ENCODE results near the gene CD247. TPM values are rescaled to one million over a fixed set of nuclear protein-coding genes. Genes with fewer than 3 reads are reported as not detected.

Gene CD247
- polyA plus RNA-seq, 5 donors, result 1.2 to 3.3 (median 1.7) TPM

GRCh38 chr1:167512046-167512654 lies 6.2 kb downstream of the CD247 start:
- DNase-seq, result no peak

GRCh38 chr1:167511374-167511986 lies 6.8 kb downstream of the CD247 start:
- DNase-seq, result no peak

GRCh38 chr1:167510881-167511280 lies 7.4 kb downstream of the CD247 start:
- no peak for DNase-seq

GRCh38 chr1:167510244-167510643 lies 8.1 kb downstream of the CD247 start:
- DNase-seq, result no peak

- DNase-seq, result no peak
These were observed 8.7 kb downstream of the CD247 start for GRCh38 chr1:167509587-167509986.

- no peak for DNase-seq
These were observed 10.6 kb downstream of the CD247 start for GRCh38 chr1:167507719-167508118.

GRCh38 chr1:167504467-167504827 lies 13.9 kb downstream of the CD247 start:
- no peak for DNase-seq

GRCh38 chr1:167503626-167504466 lies 14.5 kb downstream of the CD247 start:
- DNase-seq, result no peak

- DNase-seq, result no peak
These were observed 15.4 kb downstream of the CD247 start for GRCh38 chr1:167502719-167503462.

GRCh38 chr1:167502192-167502551 lies 16.2 kb downstream of the CD247 start:
- DNase-seq, result no peak

- DNase-seq, result no peak
These were observed 16.7 kb downstream of the CD247 start for GRCh38 chr1:167501515-167502191.

GRCh38 chr1:167500283-167500860 lies 18.0 kb downstream of the CD247 start:
- DNase-seq, result no peak

GRCh38 chr1:167499664-167500101 lies 18.6 kb downstream of the CD247 start:
- DNase-seq, result no peak

GRCh38 chr1:167499106-167499505 lies 19.2 kb downstream of the CD247 start:
- no peak for DNase-seq

GRCh38 chr1:167496797-167497619 lies 21.3 kb downstream of the CD247 start:
- DNase-seq, result no peak

GRCh38 chr1:167493372-167493771 lies 25.0 kb downstream of the CD247 start:
- no peak for DNase-seq

- DNase-seq, result no peak
These were observed 25.8 kb downstream of the CD247 start for GRCh38 chr1:167492481-167492910.

- DNase-seq, result peak in 1 of 2 donors; percentile 23
These were observed 26.5 kb downstream of the CD247 start for GRCh38 chr1:167491586-167492461.

GRCh38 chr1:167490765-167491164 lies 27.6 kb downstream of the CD247 start:
- DNase-seq, result no peak

All from right lung (tissue), 5 donors.